Measurements from ENCODE around the gene TBC1D4.

- no peak for TF ChIP-seq CTCF (conservative IDR thresholded peaks at IDR 0.05)
- TF ChIP-seq EZH2 (IDR thresholded peaks at IDR 0.05; ENCODE audit: low read depth) = no peak
Observed at GRCh38 chr13:75518439-75519088, 36.6 kb upstream of the TBC1D4 start.
